Naive thymus-derived CD4-positive, alpha-beta T cell (primary cell): ENCODE results near the gene EPHA5. TPM values are rescaled to one million over a fixed set of nuclear protein-coding genes. Genes with fewer than 3 reads are reported as not detected.

Source experiments
- ATAC-seq: fragments of 150-1000 bp; cut with Tn5 transposase; 2 replicates; pipeline ENCODE4 v1.10.0; 2021; ENCODE audit warnings: mild to moderate bottlenecking, moderate library complexity
- CTCF ChIA-PET: fragments of 350-600 bp; sonication (Branson Sonifier 250); formaldehyde crosslinking; loops from one replicate; lab custom pipeline; 2021; ENCODE audit warnings: antibody characterized with exemption; lab: Charles Lee
- POLR2A ChIA-PET: fragments of 350-600 bp; sonication (Branson Sonifier 250); formaldehyde crosslinking; loops from one replicate; lab custom pipeline; 2021; ENCODE audit warnings: antibody characterized with exemption, inconsistent platforms; lab: Charles Lee
- DNase-seq, 9 donors: peaks; one replicate each; pipeline versions ENCODE4 v3.0.0 to v3.0.0-alpha.2; 2020 to 2022; ENCODE audit warnings: mixed read lengths in 1 of 9
- H3K27ac ChIP-seq: one replicate; pipeline ENCODE4 v1.7.0; 2013; ENCODE audit warnings: mild to moderate bottlenecking, low read depth, low read length, moderate library complexity
- H3K27me3 ChIP-seq, 2 donors: one replicate each; pipeline ENCODE4 v1.7.0; 2013; ENCODE audit warnings: low read length in 2 of 2, mild to moderate bottlenecking in 2 of 2, moderate library complexity in 2 of 2; ENCODE audit not compliant: control insufficient read depth in 2 of 2, insufficient read depth in 2 of 2
- H3K36me3 ChIP-seq, 3 experiments: 1 replicate in 2 of 3; 2 replicates in 1 of 3; pipeline ENCODE4 v1.7.0; 2013; ENCODE audit warnings: low read length in 3 of 3, mild to moderate bottlenecking in 3 of 3, moderate library complexity in 1 of 3; ENCODE audit not compliant: insufficient read depth in 3 of 3, control insufficient read depth in 2 of 3
- H3K4me1 ChIP-seq, 2 donors: one replicate each; pipeline ENCODE4 v1.7.0; 2013; ENCODE audit warnings: low read length in 2 of 2, mild to moderate bottlenecking in 2 of 2, moderate library complexity in 1 of 2; ENCODE audit not compliant: control insufficient read depth in 2 of 2, insufficient read depth in 2 of 2
- H3K4me3 ChIP-seq: 2 replicates; pipeline ENCODE4 v1.7.0; 2013; ENCODE audit warnings: mild to moderate bottlenecking, low read length
- H3K9me3 ChIP-seq, 3 experiments: 1 replicate in 2 of 3; 2 replicates in 1 of 3; pipeline ENCODE4 v1.7.0; 2013; ENCODE audit warnings: low read length in 3 of 3; ENCODE audit not compliant: control insufficient read depth in 2 of 3
- H3K27ac Mint-ChIP-seq, 9 donors: one replicate each; pipeline ENCODE4 v1.8.0; 2020 to 2022; ENCODE audit warnings: mixed read lengths in 9 of 9, mild to moderate bottlenecking in 8 of 9, moderate library complexity in 5 of 9, inconsistent platforms in 2 of 9
- H3K27me3 Mint-ChIP-seq, 5 donors: one replicate each; pipeline ENCODE4 v1.8.0; 2021 to 2022; ENCODE audit warnings: mixed read lengths in 5 of 5, mild to moderate bottlenecking in 1 of 5
- H3K36me3 Mint-ChIP-seq, 5 donors: one replicate each; pipeline ENCODE4 v1.8.0; 2020 to 2022; ENCODE audit warnings: mixed read lengths in 5 of 5, mild to moderate bottlenecking in 3 of 5, inconsistent platforms in 1 of 5
- H3K4me1 Mint-ChIP-seq, 7 donors: one replicate each; pipeline ENCODE4 v1.8.0; 2020 to 2022; ENCODE audit warnings: mixed read lengths in 7 of 7, mild to moderate bottlenecking in 3 of 7, inconsistent platforms in 1 of 7
- H3K4me3 Mint-ChIP-seq, 10 donors: one replicate each; pipeline ENCODE4 v1.8.0; 2020 to 2022; ENCODE audit warnings: mild to moderate bottlenecking in 10 of 10, mixed read lengths in 10 of 10, moderate library complexity in 6 of 10, inconsistent platforms in 2 of 10
- H3K9me3 Mint-ChIP-seq, 11 donors: one replicate each; pipeline ENCODE4 v1.8.0; 2020 to 2022; ENCODE audit warnings: mixed read lengths in 11 of 11, mild to moderate bottlenecking in 4 of 11, inconsistent platforms in 1 of 11, moderate library complexity in 1 of 11
- intact Hi-C, 2 donors: fragments of 100-400 bp; cut with micrococcal nuclease; formaldehyde crosslinking; loops; one replicate each; pipeline ENCODE4 v1.15.1; 2023
- polyA plus RNA-seq, 2 donors: library from polyadenylated mRNA; unstranded; fragments of 300-500 nt; fragmentation: Illumina TruSeq; gene quantifications; one replicate each; pipeline ENCODE4 v1.2.3, GENCODE V29; 2021
- total RNA-seq, 6 experiments: library from RNA in 5 of 6; stranded (reverse) in 5 of 6; gene quantifications; 1 replicate in 5 of 6; 2 replicates in 1 of 6; pipeline ENCODE4 v1.2.3 and lab custom pipeline; 2021 to 2026

Gene EPHA5
- total and polyA plus RNA-seq, 7 experiments from 2014 or later, result not detected

DNA sequence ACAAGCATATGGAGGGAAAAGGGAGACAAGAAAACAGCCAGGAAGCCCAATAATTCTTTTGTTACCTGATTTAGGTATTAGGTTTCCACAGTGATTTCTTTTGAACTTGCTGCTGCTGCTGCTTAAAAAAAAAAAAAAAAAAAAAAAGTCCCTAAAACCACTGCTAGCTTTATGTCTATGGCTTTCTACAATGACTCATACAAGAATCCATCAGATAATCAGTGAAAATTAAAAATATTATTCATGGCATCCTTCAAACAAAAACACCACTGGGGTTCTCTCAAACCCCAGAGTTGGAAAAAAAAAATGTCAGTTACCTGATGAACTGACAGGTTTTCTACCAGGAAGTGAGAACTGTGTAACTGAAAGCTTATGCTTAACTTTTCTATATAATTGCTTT lies 14.3 kb downstream of the EPHA5 start:
- Histone ChIP-seq H3K4me3 (no peak overlapping the region), H3K4me1 (no peaks in the 10 kb centered on the region), H3K9me3 (no peaks in the 10 kb centered on the region), H3K27me3 (no peaks in the 10 kb centered on the region), H3K36me3 (no peaks in the 10 kb centered on the region), H3K27ac (no peak overlapping the region)
- no peaks in the 10 kb centered on the region for H3K36me3 Mint-ChIP-seq
- intact Hi-C loops, result no loop called here
- H3K27ac Mint-ChIP-seq, result no peak overlapping the region
- H3K4me1 Mint-ChIP-seq, result no peaks in the 10 kb centered on the region
- no peaks in the 10 kb centered on the region for H3K27me3 Mint-ChIP-seq
- ATAC-seq (no peak), DNase-seq (no peak)
- ChIA-PET CTCF (no interaction called here), POLR2A (no interaction called here)
- peaks cover 0 to 6% (median 0%) of the 10 kb centered on the region in 11 donors for H3K9me3 Mint-ChIP-seq
- no peak overlapping the region for H3K4me3 Mint-ChIP-seq

DNA sequence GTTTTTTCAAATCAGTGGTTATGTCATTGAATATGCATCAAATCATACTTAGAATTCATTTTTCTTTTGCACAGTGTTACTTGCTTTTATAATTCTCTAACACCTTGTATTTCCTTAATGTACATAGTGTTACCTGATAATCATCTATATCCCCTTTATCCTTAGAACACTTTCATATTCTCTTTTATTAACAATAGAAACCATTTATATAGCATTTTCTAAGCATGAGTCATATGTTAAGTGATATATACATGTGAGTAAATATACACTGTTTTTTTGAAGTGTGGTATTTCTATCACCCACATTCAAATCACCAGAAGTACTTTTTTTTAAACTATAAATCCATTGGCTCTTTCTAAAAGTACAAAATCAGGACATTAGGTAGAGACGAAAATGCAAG lies 15.3 kb downstream of the EPHA5 start:
- no peak for ATAC-seq
- H3K36me3 Mint-ChIP-seq, result no peaks in the 10 kb centered on the region
- H3K4me1 Mint-ChIP-seq, result no peaks in the 10 kb centered on the region
- no peaks in the 10 kb centered on the region for H3K4me1 ChIP-seq
- ChIA-PET CTCF (no interaction called here), POLR2A (no interaction called here)
- no peaks in the 10 kb centered on the region for H3K27me3 ChIP-seq
- peaks cover 0 to 13% (median 0%) of the 10 kb centered on the region in 11 donors for H3K9me3 Mint-ChIP-seq
- no peak for DNase-seq
- no peak overlapping the region for H3K4me3 ChIP-seq
- intact Hi-C loops, result no loop called here
- no peak overlapping the region for H3K4me3 Mint-ChIP-seq
- no peaks in the 10 kb centered on the region for H3K36me3 ChIP-seq
- H3K27ac Mint-ChIP-seq, result no peak overlapping the region
- no peaks in the 10 kb centered on the region for H3K27me3 Mint-ChIP-seq
- no peaks in the 10 kb centered on the region for H3K9me3 ChIP-seq
- no peak overlapping the region for H3K27ac ChIP-seq

GRCh38 chr4:65653740-65654361 lies 16.4 kb downstream of the EPHA5 start:
- no peaks in the 10 kb centered on the region for H3K9me3 ChIP-seq
- H3K4me3 ChIP-seq, result no peak overlapping the region
- Mint-ChIP-seq H3K4me1 (no peaks in the 10 kb centered on the region), H3K27me3 (no peaks in the 10 kb centered on the region), H3K9me3 (peaks cover 0 to 17% (median under 1%) of the 10 kb centered on the region in 11 donors), H3K27ac (no peak overlapping the region), H3K36me3 (no peaks in the 10 kb centered on the region), H3K4me3 (no peak overlapping the region)
- no peaks in the 10 kb centered on the region for H3K4me1 ChIP-seq
- ChIA-PET CTCF (no interaction called here), POLR2A (no interaction called here)
- no peaks in the 10 kb centered on the region for H3K27me3 ChIP-seq
- H3K27ac ChIP-seq, result no peak overlapping the region
- no peak for DNase-seq
- no peaks in the 10 kb centered on the region for H3K36me3 ChIP-seq
- no peak for ATAC-seq
- intact Hi-C loops, result no loop called here

- H3K27ac ChIP-seq, result no peak overlapping the region
- no peaks in the 10 kb centered on the region for H3K27me3 ChIP-seq
- H3K4me1 ChIP-seq, result no peaks in the 10 kb centered on the region
- POLR2A ChIA-PET, result no interaction called here
- ATAC-seq (no peak), DNase-seq (no peak)
- peaks cover 0 to 17% (median 3%) of the 10 kb centered on the region in 11 donors for H3K9me3 Mint-ChIP-seq
- H3K9me3 ChIP-seq, result no peaks in the 10 kb centered on the region
- H3K27ac Mint-ChIP-seq, result no peak overlapping the region
- H3K4me3 Mint-ChIP-seq, result no peak overlapping the region
- no peaks in the 10 kb centered on the region for H3K4me1 Mint-ChIP-seq
- CTCF ChIA-PET, result no interaction called here
- H3K27me3 Mint-ChIP-seq, result no peaks in the 10 kb centered on the region
- intact Hi-C loops, result no loop called here
- no peaks in the 10 kb centered on the region for H3K36me3 ChIP-seq
- no peaks in the 10 kb centered on the region for H3K36me3 Mint-ChIP-seq
- H3K4me3 ChIP-seq, result no peak overlapping the region
Observed at GRCh38 chr4:65651751-65652150, 18.5 kb downstream of the EPHA5 start.

- ChIA-PET POLR2A (no interaction called here), CTCF (no interaction called here)
- no peak for ATAC-seq
- no peaks in the 10 kb centered on the region for H3K27me3 ChIP-seq
- no peak overlapping the region for H3K27ac ChIP-seq
- no peak overlapping the region for H3K4me3 ChIP-seq
- no peak overlapping the region for H3K27ac Mint-ChIP-seq
- intact Hi-C loops, result no loop called here
- no peak for DNase-seq
- no peaks in the 10 kb centered on the region for H3K27me3 Mint-ChIP-seq
- no peaks in the 10 kb centered on the region for H3K4me1 ChIP-seq
- H3K9me3 ChIP-seq, result no peaks in the 10 kb centered on the region
- H3K4me3 Mint-ChIP-seq, result no peak overlapping the region
- no peaks in the 10 kb centered on the region for H3K4me1 Mint-ChIP-seq
- H3K9me3 Mint-ChIP-seq, result peaks cover 0 to 17% (median 3%) of the 10 kb centered on the region in 11 donors
- no peaks in the 10 kb centered on the region for H3K36me3 ChIP-seq
- H3K36me3 Mint-ChIP-seq, result no peaks in the 10 kb centered on the region
Observed at GRCh38 chr4:65651031-65651430, 19.3 kb downstream of the EPHA5 start.

DNA sequence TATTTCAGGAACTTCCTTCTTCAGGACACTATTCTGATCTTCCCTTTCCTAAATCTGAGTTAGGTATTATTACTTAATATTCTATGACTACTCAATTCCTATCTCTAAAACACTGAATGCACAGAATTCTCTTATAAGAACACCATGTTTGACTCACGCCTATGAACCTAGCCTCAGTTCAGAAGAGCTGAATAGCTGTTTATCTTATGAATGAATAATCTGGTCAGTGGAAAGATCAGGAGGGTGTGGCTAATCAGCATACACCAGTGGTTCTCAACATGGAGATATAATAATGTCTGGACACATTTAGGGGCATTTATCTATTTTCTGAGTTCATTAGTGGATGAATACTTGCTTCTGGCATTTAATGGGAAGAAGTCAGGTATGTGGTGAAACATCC lies 24.2 kb downstream of the EPHA5 start:
- POLR2A ChIA-PET, result no interaction called here
- H3K9me3 ChIP-seq, result no peaks in the 10 kb centered on the region
- H3K27ac ChIP-seq, result no peak overlapping the region
- Mint-ChIP-seq H3K4me1 (no peaks in the 10 kb centered on the region), H3K27ac (no peak overlapping the region), H3K36me3 (no peaks in the 10 kb centered on the region), H3K9me3 (peaks cover 0 to 13% (median 3%) of the 10 kb centered on the region in 11 donors), H3K27me3 (no peaks in the 10 kb centered on the region), H3K4me3 (no peak overlapping the region)
- intact Hi-C loops, result no loop called here
- no peaks in the 10 kb centered on the region for H3K27me3 ChIP-seq
- no peaks in the 10 kb centered on the region for H3K36me3 ChIP-seq
- DNase-seq (no peak), ATAC-seq (no peak)
- H3K4me1 ChIP-seq, result no peaks in the 10 kb centered on the region
- CTCF ChIA-PET, result no interaction called here
- no peak overlapping the region for H3K4me3 ChIP-seq

DNA sequence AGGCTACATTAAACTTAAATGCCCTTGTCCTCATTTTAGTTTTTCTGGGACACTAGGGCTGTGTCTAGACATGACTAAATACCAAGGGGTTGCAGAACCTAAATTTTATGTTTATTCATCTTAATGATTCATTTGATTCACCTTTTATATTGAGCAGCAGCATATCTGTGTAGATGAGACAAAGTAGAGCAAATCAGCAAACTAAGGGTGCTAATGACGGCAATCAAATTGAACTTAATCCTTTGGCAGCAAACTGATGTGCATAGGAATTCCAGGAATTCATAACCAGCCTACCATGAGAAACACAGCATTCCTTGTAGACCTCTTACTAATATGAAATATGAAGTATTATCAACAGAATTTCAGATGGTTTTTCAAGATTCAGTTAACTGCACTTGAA lies 25.1 kb downstream of the EPHA5 start:
- H3K27me3 ChIP-seq, result no peaks in the 10 kb centered on the region
- intact Hi-C loops, result no loop called here
- no peaks in the 10 kb centered on the region for H3K36me3 ChIP-seq
- POLR2A ChIA-PET, result no interaction called here
- H3K36me3 Mint-ChIP-seq, result no peaks in the 10 kb centered on the region
- ATAC-seq, result no peak
- H3K9me3 Mint-ChIP-seq, result peaks cover 0 to 12% (median 1%) of the 10 kb centered on the region in 11 donors
- no peak overlapping the region for H3K27ac Mint-ChIP-seq
- no peaks in the 10 kb centered on the region for H3K9me3 ChIP-seq
- DNase-seq, result no peak
- CTCF ChIA-PET, result no interaction called here
- no peak overlapping the region for H3K4me3 Mint-ChIP-seq
- H3K4me1 Mint-ChIP-seq, result no peaks in the 10 kb centered on the region
- no peaks in the 10 kb centered on the region for H3K27me3 Mint-ChIP-seq
- H3K27ac ChIP-seq, result no peak overlapping the region
- H3K4me1 ChIP-seq, result no peaks in the 10 kb centered on the region
- H3K4me3 ChIP-seq, result no peak overlapping the region
